GM19351 (cell line): Measurements from ENCODE around the gene HS1BP3.

ENCODE experiments used
- ATAC-seq: cut with Tn5 transposase; IDR thresholded peaks from one replicate; pipeline ENCODE4 v1.9.1; 2021; ENCODE audit warnings: mild to moderate bottlenecking, moderate library complexity; ENCODE audit not compliant: unreplicated experiment

The HS1BP3 gene

DNA sequence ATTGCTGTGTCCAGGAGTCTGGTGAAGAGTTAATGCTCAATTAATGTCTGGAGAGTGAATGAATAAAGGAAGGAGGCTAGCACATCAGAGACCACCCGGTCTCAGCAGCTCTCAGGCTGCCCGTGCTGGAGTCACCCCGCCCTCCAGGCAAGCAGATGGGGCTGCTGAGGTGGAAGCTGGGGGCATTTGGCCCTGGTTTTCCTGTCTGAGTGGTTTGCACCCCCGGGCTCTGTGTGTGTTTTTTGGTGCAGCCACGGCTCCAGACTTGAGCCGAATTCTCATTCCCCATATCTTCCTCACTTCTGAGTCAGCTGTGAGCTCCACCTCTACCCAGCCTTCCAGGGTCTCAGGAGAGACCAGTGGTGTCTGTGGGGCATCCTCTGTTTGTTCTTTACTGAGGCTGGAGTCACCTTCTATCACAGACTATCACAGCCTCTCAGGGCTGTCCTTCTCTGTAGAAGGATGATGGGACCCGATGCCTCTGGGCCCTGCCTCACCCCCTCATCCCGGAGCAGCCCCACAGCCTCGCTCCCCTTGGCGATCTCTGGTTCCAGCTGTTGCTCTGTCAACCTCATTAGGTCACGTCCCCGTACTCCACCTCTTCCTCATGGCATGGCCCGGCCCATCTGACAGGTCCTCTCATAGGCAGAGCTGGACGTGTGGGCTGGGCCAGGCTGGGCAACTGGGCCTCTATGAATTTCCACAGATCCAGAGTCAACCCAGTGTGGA is 60.8 kb downstream of the HS1BP3 start:
- ATAC-seq: no peak

DNA sequence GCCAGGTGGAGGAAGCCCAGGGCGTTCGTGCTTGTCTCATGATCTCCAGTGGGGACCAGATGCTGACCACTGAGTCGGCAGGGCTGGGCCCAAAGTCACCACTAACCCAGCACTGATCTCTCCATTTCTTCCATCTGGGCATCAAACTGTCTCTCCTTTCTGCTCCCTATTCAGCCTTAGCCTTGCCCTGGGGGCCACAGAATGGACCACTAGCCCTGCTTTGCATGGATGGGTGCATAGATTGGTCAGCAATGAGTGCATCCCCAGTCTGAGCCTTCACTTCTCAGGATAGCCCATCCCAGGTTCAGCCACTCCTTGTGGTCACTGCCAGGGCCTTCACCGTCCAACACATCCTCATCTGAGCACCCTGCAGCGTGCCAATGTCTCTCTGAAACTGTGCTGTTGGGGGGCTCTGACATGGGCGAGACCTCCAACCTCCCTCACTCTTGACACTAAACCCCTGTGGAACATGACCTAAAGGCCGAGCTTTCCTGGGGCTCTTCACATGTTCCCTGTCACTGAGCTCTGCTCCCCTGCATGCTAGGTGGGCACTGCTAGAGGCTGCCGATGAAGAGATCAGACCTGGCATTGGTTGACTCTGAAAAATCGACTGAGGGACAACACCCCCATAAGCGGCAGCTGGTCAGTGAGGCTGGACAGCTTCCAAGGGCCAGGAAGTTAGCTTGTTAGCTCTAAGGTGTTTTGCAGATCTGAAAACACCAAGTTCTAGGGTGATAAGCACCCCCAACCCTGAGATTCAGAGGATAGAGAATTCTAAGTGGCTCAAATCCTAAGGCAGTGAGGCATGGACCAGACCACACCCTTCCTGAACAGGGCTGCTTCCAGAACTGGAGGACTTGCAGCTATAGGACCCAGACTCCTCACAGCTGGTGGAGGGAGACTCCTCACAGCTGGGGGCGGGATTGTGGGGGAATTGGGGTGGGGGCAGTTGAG is 61.7 kb downstream of the HS1BP3 start:
- ATAC-seq: no peak

DNA sequence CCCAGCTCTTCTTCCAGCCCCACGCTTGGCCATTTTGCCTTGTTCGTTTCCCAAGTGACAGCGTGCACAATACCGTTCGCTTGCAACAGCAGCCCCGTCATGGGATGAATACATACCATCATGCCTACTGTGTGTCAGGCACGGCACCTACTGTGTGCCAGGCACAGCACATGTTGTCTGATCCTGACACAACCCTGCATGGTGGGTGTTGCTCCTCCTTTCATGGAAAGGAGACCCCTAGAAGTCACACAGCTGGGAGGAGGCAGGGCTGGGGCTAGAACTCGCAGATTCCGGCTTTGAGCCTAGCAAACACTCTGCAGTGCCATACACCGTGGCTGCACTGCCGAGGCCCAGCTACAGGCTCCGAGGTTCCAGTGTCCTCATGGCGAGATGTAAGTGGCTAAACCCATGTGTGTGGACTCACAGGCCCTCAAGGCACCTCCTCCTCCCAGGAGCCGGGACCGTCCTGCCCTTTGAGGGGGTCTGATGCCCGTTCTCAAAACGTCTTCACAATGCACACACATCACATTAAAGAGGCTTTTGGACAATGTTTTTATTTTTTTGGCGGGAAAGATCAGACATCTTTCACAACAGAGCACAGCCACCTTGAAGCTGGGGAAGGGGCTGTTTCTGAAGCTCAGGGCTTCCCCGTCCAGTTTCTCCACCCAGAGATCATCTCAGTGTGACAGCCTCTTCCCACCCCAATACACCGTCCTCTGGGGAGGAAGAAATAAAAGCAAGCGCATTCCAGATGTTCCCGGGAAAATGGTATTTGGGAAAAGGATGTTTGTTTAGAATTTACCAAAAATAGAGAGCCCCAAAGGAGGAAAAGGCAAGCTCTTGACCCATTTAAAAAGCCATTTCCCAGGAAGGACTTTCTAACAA is 64.9 kb downstream of the HS1BP3 start:
- no peak for ATAC-seq

DNA sequence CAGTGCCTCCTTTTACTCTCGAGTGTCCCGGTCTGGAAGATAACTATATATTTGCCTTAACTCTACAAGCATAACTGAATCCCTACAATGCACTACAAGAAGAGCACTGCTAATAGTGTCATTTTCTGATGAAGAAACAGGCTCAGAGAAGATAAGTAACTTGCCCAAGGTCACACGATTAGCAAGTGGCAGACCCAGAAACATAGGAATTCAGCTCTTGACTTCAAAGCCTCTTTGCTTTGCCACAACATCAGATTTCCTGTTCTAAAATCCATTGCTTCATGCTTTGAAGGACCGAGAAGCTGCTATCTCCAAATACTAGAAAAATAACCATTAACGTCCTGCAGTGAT is 65.6 kb downstream of the HS1BP3 start:
- ATAC-seq: no peak

DNA sequence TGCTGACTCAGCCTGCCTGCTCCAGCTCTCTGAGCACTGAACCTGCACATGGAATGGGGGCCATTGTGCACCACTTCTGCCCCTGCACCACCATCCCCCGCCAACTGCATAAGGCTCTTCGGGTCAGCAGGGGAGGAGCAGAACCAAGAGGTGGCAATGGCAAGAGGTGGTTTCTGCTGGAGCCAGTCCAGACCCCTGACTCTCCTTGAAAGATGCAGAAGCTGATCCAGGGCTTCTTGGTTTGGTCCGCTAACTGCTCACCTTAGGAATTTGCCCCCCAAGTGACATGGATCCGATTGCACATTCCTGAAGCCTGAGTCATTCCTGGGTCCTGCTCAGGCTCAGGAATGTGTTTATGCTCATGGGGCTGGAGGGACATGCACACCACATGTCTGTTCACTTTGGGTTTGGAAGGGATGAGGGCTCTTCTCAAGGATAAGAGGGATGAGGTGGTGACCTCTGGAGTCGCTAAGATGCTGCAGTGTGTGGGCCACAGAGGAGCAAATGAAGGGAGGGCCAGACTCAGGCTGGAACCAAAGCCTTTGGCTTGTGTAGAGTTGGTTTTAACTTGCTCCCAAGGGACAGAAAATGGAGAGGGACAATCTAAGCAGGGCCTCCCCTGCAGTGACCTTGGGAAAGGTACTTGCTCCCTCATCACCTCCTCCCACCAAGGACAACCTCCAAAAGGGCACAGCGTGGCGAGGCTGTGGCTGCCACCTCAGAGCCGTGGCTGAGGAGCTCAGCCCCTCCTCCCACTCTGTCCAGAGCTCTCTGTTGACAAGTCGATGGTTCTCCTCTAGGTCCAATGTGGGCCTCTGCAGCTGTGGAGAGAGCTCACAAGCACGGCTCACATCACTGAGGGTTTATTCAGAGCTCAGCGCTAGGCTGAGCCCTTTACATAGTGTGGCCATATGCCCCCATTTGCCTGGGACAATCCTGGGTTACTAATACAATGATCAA is 66.2 kb downstream of the HS1BP3 start:
- no peak for ATAC-seq

DNA sequence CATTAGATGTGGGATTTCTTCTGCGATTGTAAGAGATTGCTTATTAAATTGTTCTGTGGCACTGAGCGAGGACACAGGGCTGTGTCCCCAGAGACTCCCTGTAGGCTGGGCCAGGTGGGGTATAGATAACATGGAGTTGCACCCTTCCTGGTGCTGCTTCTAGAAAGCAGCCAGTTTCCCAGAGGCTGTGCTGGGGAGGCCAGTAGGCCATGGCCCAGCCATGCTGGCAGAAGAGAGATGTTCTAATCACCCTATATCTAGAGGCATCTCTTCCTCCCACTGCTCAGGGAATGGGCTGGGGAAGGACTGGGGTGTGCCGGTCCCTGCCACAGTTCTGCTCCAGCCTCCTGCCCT is 66.9 kb downstream of the HS1BP3 start:
- ATAC-seq: no peak

DNA sequence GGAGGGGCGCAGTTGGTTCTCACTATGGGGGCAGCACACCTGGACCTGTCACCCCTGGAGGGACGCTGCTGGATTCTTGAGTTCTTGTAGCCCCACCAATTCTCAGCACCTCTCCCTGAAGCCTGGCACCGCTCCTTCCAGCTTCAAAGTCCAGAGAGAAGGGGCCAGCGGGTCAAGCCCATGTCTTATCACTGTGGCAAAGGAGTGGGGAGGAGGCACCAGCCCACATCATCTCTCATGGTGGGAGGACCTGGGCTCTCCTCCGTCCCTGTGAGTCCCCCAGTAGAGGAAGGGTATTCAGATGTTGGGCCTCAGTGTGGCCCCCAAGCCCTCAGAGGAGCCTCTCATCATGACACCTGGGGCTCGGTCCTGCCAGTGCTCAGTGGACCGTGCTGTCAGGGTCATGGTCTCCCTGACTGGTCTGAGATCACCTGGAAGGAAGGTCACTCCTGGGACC is 67.4 kb downstream of the HS1BP3 start:
- no peak for ATAC-seq

DNA sequence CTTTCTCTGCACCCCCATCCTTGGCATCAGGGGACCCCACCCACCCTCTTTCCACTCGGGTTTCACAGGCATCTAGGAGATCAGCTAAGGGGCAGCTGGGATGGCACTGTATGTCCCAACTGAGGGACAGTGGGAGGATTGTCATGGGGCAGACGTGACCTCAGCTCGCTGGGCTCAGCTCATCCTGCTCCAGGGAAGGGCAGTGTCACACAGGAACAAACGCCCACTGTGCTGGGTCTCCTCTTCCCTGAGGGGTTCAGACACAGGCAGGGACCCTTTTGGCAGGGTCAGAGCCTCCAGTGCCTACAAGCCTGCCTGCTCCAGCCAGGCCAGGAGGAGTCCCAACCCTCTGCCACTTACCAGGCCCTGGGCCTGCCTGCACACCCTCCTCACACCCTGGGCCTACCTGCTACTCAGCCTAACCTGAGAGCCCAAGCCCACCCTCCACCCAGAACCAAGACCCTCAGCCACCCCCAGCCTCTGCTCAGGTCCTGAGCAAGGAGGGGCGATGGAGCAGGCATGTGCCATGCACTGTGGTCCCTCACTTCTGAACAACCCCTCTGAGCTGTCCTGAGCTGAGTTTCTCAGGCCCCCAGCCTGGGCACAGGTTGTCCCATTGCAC is 68.2 kb downstream of the HS1BP3 start:
- ATAC-seq: no peak

DNA sequence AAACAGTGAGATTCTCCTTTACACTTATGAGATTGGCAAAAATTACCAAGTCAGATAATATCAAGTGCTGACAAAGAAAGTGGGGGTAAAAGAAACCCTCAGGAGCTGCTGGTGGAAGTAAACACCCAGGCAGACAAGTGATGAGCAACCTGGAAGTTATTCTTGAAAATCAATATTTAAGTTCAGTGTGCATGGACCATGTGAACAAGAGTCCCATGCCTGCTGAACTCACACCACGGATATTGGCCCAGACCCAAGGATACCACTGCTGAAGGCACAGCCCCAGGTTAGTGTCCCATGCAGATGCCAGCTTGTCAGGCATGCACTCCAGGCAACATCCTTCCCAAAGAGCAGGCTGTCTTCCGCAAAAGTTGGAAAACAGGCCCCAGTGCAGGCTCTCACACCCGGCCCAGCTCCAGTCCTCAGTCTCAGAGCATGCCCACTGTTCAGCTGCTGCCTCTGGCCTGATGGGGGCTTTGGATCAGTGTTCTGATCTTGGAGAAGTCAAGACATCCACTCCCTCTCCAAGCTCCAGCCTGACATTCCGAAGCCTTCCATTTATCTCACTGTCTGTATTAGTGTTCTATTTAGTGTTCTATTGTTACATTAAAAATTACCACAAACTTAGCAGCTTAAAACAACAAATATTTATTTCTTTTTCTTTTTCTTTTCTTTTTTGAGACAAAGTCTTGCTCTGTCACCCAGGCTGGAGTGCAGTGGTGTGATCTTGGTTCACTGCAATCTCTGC is 70.0 kb downstream of the HS1BP3 start:
- ATAC-seq: no peak

DNA sequence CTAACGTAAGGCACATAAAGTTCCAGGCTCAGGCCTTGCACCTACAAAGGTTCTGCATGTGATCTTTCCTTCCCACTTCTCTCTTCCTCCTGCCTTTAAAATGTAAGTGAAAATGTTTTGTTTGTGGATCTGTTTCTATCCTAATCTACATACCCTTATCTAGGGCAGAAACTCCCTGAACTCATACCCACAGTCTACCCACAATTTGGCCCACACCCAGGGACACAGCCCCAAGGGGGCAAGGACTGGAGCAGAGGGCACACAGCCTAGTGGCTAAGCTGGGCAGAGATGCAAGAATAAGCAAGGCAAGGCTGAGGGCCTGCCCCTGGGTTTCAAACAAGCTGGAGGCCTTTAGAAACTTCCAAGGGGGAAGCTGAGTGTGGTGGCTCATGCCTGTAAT is 71.0 kb downstream of the HS1BP3 start:
- no peak for ATAC-seq

DNA sequence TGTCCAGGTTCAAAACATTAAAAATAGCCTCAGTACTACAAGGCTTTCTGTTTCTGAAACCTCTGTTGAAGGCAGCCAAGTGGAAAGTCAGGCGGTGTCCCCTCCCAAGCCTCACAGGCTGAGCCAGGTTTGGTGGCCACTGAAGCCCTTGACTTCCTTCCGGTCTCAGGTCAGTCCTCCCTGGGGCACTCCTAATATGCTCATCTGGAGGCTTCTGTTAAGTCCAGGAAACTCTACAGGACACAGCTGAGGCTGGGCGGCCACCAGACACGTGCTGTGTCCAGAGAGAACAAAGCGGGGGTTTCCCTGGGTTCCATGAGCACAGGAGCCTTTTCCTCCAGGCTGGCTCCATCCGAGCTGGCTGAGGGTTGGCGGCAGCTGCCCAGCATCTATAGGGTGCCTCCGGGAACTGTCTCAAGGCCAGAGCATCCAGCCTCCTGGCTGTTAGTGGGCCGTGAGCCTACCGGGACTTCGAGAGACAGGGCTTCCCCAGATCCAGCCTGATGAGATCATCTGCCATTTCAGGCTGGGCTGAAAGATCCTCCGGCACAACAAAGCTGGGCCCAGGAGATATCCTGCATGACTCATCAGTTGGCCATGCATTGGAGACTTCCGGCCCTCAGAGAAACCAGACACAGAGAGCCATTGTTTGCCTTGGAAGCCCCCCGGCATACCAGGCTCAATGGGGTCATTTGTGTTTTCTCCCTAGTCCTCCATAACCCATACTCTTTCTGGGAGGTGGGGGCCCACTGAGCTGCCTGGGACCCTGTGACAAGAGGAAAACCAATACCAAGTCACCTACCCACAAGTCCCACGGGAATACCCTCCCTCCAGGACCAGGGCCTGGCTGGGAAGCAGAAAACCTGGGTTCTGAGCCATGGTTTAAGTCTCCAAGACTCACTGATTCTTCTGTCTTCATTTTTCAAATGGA is 71.7 kb downstream of the HS1BP3 start:
- ATAC-seq: peak; percentile 65

DNA sequence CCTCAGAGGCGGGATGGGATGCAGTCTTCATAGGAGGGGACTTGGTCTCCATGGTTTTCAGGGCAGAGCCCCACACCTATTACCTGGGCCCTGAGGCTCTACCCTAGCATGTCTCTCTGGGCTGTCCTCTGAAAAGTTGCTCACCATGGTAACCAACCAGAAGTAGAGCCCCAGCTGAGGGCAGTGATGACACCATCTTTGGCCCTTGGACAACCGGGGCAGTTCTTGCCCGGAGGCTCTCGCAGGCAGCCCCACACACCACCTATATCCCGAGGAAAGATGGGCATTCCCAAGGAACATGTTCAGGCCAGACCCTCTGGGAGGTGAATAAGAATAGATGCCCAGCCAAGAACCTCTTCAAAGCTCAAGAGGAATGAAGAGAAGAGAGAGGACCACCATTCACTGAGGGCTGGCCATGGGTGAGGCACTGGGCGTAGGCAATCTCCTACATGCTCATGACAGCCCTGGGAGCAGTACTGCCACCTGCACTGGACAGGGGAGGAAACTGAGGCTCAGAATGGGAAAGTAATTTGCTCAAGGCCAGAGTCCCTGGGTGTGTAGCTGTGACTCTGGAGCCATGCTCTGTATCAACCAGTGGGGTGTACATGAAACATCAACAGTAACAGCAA is 72.5 kb downstream of the HS1BP3 start:
- no peak for ATAC-seq

DNA sequence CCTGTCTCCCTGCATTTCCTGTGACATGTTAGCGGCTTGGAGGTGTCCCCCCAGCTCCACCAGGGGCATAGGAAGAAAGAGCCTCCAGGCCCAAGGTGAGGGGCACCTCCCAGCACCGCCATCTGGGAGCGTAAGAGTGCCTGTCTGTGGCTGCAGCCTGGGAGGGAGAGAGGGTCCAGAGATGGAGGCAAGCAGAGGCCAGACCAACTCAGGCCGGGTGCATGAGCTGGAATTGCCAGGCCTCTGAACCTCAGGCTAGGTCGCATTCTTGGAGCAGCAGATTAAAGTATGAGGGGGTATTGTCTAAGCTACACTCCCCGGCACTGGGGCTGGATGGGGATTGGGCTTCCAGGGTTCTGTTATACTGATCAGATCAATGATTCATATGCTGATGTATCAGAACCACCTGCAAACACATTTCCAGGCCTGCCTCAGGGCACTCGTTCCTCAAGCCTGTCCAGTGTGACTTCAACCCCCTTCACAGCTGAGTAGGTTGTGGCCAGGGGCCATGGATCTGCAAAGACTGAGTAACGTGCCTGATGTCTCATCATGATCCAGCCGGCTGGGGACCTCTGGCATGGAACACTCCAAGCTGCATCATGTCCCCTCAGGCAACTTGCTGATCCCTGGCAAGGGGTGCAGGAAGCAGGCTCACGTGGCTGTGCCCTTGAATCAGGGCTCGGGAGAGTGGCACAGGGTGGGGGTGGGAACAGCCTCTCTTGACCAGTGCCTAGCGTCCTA is 73.2 kb downstream of the HS1BP3 start:
- no peak for ATAC-seq

DNA sequence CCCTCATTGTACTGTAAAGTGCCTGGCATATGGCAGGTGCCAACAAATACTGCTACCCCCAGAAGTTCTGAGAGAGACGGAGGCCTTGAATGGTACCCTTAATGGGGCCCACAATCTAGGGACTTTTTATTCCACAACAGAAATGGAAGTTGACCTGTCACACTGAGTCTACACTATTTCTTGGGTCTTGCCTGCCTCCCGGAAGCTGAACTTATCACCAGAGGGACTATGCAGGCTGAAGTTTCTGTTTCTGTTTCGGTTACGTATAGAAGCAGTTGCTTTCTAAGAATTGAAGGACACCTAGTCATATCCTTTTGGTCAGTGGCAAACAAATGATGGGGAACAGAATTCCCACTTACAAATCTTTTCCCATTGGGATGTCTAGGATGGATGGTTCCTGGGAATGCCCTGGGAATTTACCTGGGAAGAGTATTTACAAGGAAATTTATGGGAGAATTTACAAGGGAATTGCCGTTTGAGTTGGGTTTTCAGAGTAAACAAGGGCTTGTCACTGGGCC is 74.2 kb downstream of the HS1BP3 start:
- ATAC-seq: peak; percentile 73

DNA sequence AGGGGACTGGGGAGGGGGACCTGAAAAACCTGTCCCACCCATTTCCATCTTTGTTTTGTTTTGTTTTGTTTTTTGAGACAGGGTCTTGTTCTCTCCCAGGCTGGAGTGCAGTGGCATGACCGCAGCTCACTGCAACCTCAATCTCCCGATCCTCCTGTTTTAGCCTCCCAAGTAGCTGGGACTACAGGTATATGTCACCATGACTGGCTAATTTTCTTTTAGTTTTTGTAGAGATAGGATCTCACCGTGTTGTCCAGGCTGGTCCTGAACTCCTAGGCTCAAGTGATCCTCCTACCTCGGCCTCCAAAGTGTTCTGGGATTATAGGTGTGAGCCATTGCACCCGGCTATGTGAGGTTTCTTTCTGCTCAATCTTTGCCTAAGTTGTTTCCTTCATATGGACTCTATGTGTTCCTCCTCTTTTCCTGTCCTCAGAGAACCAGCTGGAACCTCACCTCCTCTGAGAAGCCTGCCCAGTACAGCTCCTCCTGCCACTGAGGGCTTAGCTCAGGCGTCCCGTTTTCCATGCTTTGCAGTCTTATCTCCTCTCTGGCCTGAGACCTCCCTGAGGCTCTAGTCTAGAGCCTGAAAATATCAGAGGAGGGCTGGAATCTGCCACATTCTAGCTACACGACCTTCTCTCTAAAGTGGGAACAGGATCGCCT is 74.8 kb downstream of the HS1BP3 start:
- no peak for ATAC-seq

DNA sequence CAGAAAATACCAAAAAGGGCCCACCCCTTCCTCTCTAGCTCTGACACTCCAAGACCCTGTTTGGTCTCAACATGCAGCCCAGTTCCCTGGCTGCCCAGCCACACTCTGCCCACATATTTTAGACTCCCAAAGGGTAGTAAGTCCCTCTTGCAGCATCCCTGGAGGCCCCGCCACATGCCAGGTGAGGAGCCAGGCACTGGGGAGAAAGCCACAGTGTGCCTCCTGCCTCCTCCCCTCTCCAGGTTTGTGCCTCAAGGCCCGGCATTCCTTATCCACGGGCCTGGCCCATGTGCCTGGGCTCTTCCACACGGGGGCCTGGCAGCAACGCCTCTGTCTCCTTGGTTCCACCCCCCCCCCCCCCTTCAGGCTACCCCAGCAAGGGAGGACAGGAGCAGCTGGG is 75.5 kb downstream of the HS1BP3 start:
- no peak for ATAC-seq
